ENCODE results near the gene ADGRG1. TPM values are rescaled to one million over a fixed set of nuclear protein-coding genes. Genes with fewer than 3 reads are reported as not detected.

The ADGRG1 gene
- total RNA-seq, 4 donors from 2014 or later = 40.0 to 55.3 (median 45.7) TPM

- no peak for DNase-seq
- intact Hi-C loops (cut with DNase I; ENCODE audit: low total_unique reads) (no loop called here), in situ Hi-C loops (cut with MboI; ENCODE audit: low pct_ligation_motif_present in 1 of 4, low pct_unique_long_range_greater_than_20kb in 1 of 4, low sequenced_read_pairs in 3 of 4) (no loop called here)
- no peaks in the 10 kb centered on the region for H3K36me3 ChIP-seq
- no peak overlapping the region for H3K4me3 ChIP-seq
- no peak overlapping the region for H3K27ac ChIP-seq
- TF ChIP-seq POLR2AphosphoS5 (IDR thresholded peaks at IDR 0.05) (no peak), POLR2A (IDR thresholded peaks at IDR 0.05) (no peak), EP300 (IDR thresholded peaks at IDR 0.05; ENCODE audit: low read depth) (no peak)
- TF ChIP-seq, protein P1, sequence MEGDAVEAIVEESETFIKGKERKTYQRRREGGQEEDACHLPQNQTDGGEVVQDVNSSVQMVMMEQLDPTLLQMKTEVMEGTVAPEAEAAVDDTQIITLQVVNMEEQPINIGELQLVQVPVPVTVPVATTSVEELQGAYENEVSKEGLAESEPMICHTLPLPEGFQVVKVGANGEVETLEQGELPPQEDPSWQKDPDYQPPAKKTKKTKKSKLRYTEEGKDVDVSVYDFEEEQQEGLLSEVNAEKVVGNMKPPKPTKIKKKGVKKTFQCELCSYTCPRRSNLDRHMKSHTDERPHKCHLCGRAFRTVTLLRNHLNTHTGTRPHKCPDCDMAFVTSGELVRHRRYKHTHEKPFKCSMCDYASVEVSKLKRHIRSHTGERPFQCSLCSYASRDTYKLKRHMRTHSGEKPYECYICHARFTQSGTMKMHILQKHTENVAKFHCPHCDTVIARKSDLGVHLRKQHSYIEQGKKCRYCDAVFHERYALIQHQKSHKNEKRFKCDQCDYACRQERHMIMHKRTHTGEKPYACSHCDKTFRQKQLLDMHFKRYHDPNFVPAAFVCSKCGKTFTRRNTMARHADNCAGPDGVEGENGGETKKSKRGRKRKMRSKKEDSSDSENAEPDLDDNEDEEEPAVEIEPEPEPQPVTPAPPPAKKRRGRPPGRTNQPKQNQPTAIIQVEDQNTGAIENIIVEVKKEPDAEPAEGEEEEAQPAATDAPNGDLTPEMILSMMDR (IDR thresholded peaks at IDR 0.05) = no peak
- H3K9me3 ChIP-seq = no peaks in the 10 kb centered on the region
- 98% methylated on average over 9 of the region's 13 CpGs; no CpG with 5 or more reads in 1 of the 2 donors for WGBS, 2 donors (ENCODE audit: low coverage in 1 of 2)
- H3K4me1 ChIP-seq = no peaks in the 10 kb centered on the region
- no peaks in the 10 kb centered on the region for H3K27me3 ChIP-seq
Measured at GRCh38 chr16:57681950-57682728, 53.7 kb downstream of the ADGRG1 start.

DNA sequence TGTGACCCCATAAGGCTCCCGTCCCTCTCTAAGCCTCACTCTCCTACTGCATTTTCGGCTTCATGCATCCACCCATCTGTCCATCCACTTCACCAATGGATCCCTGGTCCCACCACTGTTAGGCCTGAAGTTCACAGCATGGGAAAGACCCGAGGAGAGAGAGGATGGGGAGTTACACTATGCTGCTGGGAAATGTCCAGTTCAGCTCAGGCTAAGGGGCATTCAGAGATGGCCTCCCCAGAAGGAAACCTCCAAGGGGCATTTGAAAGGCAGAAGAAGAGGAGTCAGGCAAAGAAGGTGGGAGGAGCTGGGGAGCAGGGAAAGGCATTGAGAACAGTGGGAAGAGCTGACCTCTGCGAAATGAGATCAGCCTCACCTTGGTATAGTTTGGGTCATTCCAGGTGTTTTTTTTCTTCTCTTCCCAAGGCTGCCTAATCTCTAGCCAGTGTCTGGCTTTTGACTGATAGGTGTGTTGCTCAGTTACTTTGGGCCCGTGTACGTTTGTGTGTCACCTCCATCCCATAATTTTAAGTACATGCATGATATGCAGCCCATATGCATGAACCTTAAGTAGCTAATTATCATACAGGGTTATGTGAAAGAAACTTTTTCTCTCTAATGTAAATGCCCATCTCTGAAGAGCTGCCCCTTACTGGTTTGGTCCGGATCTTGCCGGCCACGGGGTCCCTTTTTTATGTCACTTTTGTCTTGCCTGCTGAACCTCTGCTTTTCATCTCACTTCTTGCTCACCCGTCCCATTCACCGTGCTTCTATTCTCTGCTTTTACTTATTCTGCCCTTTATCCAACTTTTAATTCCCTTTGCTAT lies 54.6 kb downstream of the ADGRG1 start:
- no peak overlapping the region for H3K27ac ChIP-seq
- in situ Hi-C loops (cut with MboI; ENCODE audit: low pct_ligation_motif_present in 1 of 4, low pct_unique_long_range_greater_than_20kb in 1 of 4, low sequenced_read_pairs in 3 of 4) (no loop called here), intact Hi-C loops (cut with DNase I; ENCODE audit: low total_unique reads) (no loop called here)
- H3K4me1 ChIP-seq = no peaks in the 10 kb centered on the region
- no peaks in the 10 kb centered on the region for H3K9me3 ChIP-seq
- H3K27me3 ChIP-seq = no peaks in the 10 kb centered on the region
- no peaks in the 10 kb centered on the region for H3K36me3 ChIP-seq
- WGBS, 2 donors (ENCODE audit: low coverage in 1 of 2) = 79 to 86% methylated on average over 5 to 11 of the region's 11 CpGs
- TF ChIP-seq, protein P1 (IDR thresholded peaks at IDR 0.05) = no peak
- TF ChIP-seq POLR2A (IDR thresholded peaks at IDR 0.05) (no peak), POLR2AphosphoS5 (IDR thresholded peaks at IDR 0.05) (no peak)
- no peak overlapping the region for H3K4me3 ChIP-seq
- no peak for DNase-seq

DNA sequence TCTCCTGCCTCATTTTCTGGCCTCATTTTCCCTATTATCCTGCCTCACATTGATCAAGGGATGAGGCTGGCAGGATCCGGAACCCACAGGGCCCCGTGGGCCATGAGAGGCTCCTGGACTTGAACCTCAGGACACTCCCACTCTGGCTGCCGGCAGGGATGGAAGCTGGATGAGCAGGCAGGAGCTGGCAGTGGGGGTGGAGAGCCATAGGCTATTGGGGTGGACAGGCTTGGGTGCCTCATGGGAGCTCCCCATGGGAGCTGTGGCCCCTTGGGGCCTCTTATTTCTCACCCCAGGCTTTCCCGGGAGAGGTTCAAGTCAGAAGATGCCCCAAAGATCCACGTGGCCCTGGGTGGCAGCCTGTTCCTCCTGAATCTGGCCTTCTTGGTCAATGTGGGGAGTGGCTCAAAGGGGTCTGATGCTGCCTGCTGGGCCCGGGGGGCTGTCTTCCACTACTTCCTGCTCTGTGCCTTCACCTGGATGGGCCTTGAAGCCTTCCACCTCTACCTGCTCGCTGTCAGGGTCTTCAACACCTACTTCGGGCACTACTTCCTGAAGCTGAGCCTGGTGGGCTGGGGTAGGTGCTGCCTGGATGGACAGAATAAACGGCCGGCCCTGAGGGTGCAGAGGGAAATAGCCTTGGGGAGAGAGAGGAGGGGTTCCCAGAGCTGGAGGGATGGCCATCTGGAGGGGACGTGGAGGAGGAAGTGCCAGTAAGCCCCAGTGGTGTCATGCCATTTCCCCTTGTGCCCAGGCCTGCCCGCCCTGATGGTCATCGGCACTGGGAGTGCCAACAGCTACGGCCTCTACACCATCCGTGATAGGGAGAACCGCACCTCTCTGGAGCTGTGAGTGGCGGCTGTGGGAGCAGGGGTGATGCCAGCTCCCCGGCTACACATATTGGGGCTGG lies 55.5 kb downstream of the ADGRG1 start:
- Histone ChIP-seq H3K4me3 (no peak overlapping the region), H3K4me1 (no peaks in the 10 kb centered on the region), H3K27ac (no peak overlapping the region), H3K27me3 (no peaks in the 10 kb centered on the region), H3K9me3 (no peaks in the 10 kb centered on the region), H3K36me3 (no peaks in the 10 kb centered on the region)
- WGBS, 2 donors (ENCODE audit: low coverage in 1 of 2) = 84% methylated on average over 18 of the region's 18 CpGs; no CpG with 5 or more reads in 1 of the 2 donors
- DNase-seq = no peak
- TF ChIP-seq EP300 (IDR thresholded peaks at IDR 0.05; ENCODE audit: low read depth) (no peak), POLR2A (IDR thresholded peaks at IDR 0.05) (no peak), POLR2AphosphoS5 (IDR thresholded peaks at IDR 0.05) (no peak)
- TF ChIP-seq, protein P1 (IDR thresholded peaks at IDR 0.05) = no peak
- intact Hi-C loops (cut with DNase I; ENCODE audit: low total_unique reads) (no loop called here), in situ Hi-C loops (cut with MboI; ENCODE audit: low pct_ligation_motif_present in 1 of 4, low pct_unique_long_range_greater_than_20kb in 1 of 4, low sequenced_read_pairs in 3 of 4) (no loop called here)

Measured in transverse colon (tissue), 4 donors.